Measurements from ENCODE around the gene ANAPC16. TPM values are rescaled to one million over a fixed set of nuclear protein-coding genes. Genes with fewer than 3 reads are reported as not detected.
"Not testable (repeated sequence)": the region's sequence is repeated elsewhere in the genome, so short reads cannot be mapped to it uniquely, and the experiment has no call there.

The ANAPC16 gene
- total RNA-seq, 2 donors from 2014 or later = 139 to 163 TPM

GRCh38 chr10:72264536-72264935 is 48.7 kb downstream of the ANAPC16 start:
- Histone ChIP-seq H3K27ac (no peak overlapping the region), H3K4me3 (no peak overlapping the region), H3K4me1 (peaks cover 4 to 36% of the 10 kb centered on the region in 2 donors), H3K36me3 (no peaks in the 10 kb centered on the region), H3K9me3 (no peaks in the 10 kb centered on the region), H3K27me3 (no peaks in the 10 kb centered on the region)
- no peak for DNase-seq (ENCODE audit: low spot score)
- no peak for TF ChIP-seq CTCF (IDR thresholded peaks at IDR 0.05)

- no peak for TF ChIP-seq CTCF (IDR thresholded peaks at IDR 0.05)
- no peak overlapping the region for H3K27ac ChIP-seq
- DNase-seq (ENCODE audit: low spot score) = no peak
- no peak overlapping the region for H3K4me3 ChIP-seq
- H3K36me3 ChIP-seq = no peaks in the 10 kb centered on the region
- H3K27me3 ChIP-seq = no peaks in the 10 kb centered on the region
- H3K4me1 ChIP-seq = peaks cover 0 to 31% of the 10 kb centered on the region in 2 donors
- no peaks in the 10 kb centered on the region for H3K9me3 ChIP-seq
These were observed 49.7 kb downstream of the ANAPC16 start for GRCh38 chr10:72265508-72265907.

- TF ChIP-seq CTCF (IDR thresholded peaks at IDR 0.05) = no peak
- no peaks in the 10 kb centered on the region for H3K9me3 ChIP-seq
- H3K27ac ChIP-seq = no peak overlapping the region
- H3K27me3 ChIP-seq = no peaks in the 10 kb centered on the region
- H3K4me3 ChIP-seq = no peak overlapping the region
- peaks cover 0 to 29% of the 10 kb centered on the region in 2 donors for H3K4me1 ChIP-seq
- no peak for DNase-seq (ENCODE audit: low spot score)
- no peaks in the 10 kb centered on the region for H3K36me3 ChIP-seq
These were observed 50.4 kb downstream of the ANAPC16 start for GRCh38 chr10:72265990-72266865.

- Histone ChIP-seq H3K9me3 (no peaks in the 10 kb centered on the region), H3K36me3 (no peaks in the 10 kb centered on the region), H3K4me1 (peaks cover 0 to 22% of the 10 kb centered on the region in 2 donors), H3K4me3 (no peak overlapping the region), H3K27ac (no peak overlapping the region), H3K27me3 (no peaks in the 10 kb centered on the region)
- DNase-seq (ENCODE audit: low spot score) = no peak
- TF ChIP-seq CTCF (IDR thresholded peaks at IDR 0.05) = no peak
These were observed 51.6 kb downstream of the ANAPC16 start for GRCh38 chr10:72267381-72267780.

- no peak for DNase-seq (ENCODE audit: low spot score)
- no peaks in the 10 kb centered on the region for H3K36me3 ChIP-seq
- H3K4me3 ChIP-seq = no peak overlapping the region
- H3K9me3 ChIP-seq = no peaks in the 10 kb centered on the region
- H3K27ac ChIP-seq = no peak overlapping the region
- no peaks in the 10 kb centered on the region for H3K27me3 ChIP-seq
- TF ChIP-seq CTCF (IDR thresholded peaks at IDR 0.05) = no peak
- H3K4me1 ChIP-seq = peaks cover 0 to 27% of the 10 kb centered on the region in 2 donors
These were observed 52.1 kb downstream of the ANAPC16 start for GRCh38 chr10:72267819-72268399.

- peaks cover 0 to 20% of the 10 kb centered on the region in 2 donors for H3K4me1 ChIP-seq
- not testable (repeated sequence) for H3K27me3 ChIP-seq; H3K4me3 ChIP-seq; H3K36me3 ChIP-seq; H3K27ac ChIP-seq; DNase-seq (ENCODE audit: low spot score); H3K9me3 ChIP-seq
These were observed 52.8 kb downstream of the ANAPC16 start for GRCh38 chr10:72268475-72269200.

Data from right atrium auricular region (tissue), 2 donors.